Osteoblast (primary cell): ENCODE results near the gene SPRR2G. TPM values are rescaled to one million over a fixed set of nuclear protein-coding genes. Genes with fewer than 3 reads are reported as not detected.
"Not testable (repeated sequence)": the region's sequence is repeated elsewhere in the genome, so short reads cannot be mapped to it uniquely, and the experiment has no call there.

Experiments used
- DNase-seq: peaks from one replicate; pipeline ENCODE4 v3.0.0; 2011; ENCODE audit warnings: low spot score, mixed read lengths; ENCODE audit not compliant: insufficient read length; ENCODE audit errors: missing footprints
- H2AFZ ChIP-seq: 2 replicates; pipeline ENCODE4 v1.6.0; 2011; ENCODE audit warnings: mild to moderate bottlenecking, low read length
- H3K27ac ChIP-seq: 2 replicates; pipeline ENCODE4 v1.5.1; 2011; ENCODE audit warnings: mild to moderate bottlenecking, low read depth, low read length, moderate library complexity
- H3K27me3 ChIP-seq: 2 replicates; pipeline ENCODE4 v1.6.0; 2012; ENCODE audit warnings: mild to moderate bottlenecking, control low read depth, inconsistent platforms, low read length, moderate library complexity; ENCODE audit not compliant: insufficient read depth
- H3K36me3 ChIP-seq: 2 replicates; pipeline ENCODE4 v1.5.1; 2011; ENCODE audit warnings: mild to moderate bottlenecking, low read length, control low read depth, moderate library complexity; ENCODE audit not compliant: insufficient read depth
- H3K4me1 ChIP-seq: 2 replicates; pipeline ENCODE4 v1.5.1; 2011; ENCODE audit warnings: mild to moderate bottlenecking, low read length, control low read depth, moderate library complexity; ENCODE audit not compliant: insufficient read depth
- H3K4me2 ChIP-seq: 2 replicates; pipeline ENCODE4 v1.6.0; 2011; ENCODE audit warnings: mild to moderate bottlenecking, low read length; ENCODE audit not compliant: insufficient read depth
- H3K4me3 ChIP-seq: fragments of 200-600 bp; sonication (generic); 3 replicates; pipeline ENCODE4 v1.5.1; 2012; ENCODE audit warnings: mild to moderate bottlenecking, low read length, inconsistent platforms; ENCODE audit not compliant: insufficient read depth
- H3K79me2 ChIP-seq: 2 replicates; pipeline ENCODE4 v1.6.0; 2012; ENCODE audit warnings: mild to moderate bottlenecking, low read length, control low read depth, inconsistent platforms; ENCODE audit not compliant: insufficient read depth
- H3K9me3 ChIP-seq: 2 replicates; pipeline ENCODE4 v1.5.1; 2011; ENCODE audit warnings: low read depth, low read length, control low read depth
- H4K20me1 ChIP-seq: 2 replicates; pipeline ENCODE4 v1.6.0; 2012; ENCODE audit warnings: mild to moderate bottlenecking, low read length, control low read depth; ENCODE audit not compliant: insufficient read depth
- CTCF ChIP-seq: IDR thresholded peaks from 2 replicates; pipeline ENCODE4 v1.5.1; 2011; ENCODE audit warnings: mild to moderate bottlenecking, low read depth, low read length, moderate library complexity; ENCODE audit errors: extremely low read depth
- total RNA-seq: library from RNA; depleted of rRNA; stranded (reverse); fragments of >200 nt; gene quantifications from 2 replicates; pipeline ENCODE4 v1.2.3, GENCODE V29; 2012

The SPRR2G gene
- total RNA-seq, 1 donor, result not detected

- Histone ChIP-seq H3K9me3 (no peaks in the 10 kb centered on the region), H3K27ac (no peak overlapping the region), H3K4me3 (no peak overlapping the region), H3K4me2 (no peak overlapping the region), H2AFZ (no peak overlapping the region), H3K79me2 (no peaks in the 10 kb centered on the region), H3K27me3 (no peaks in the 10 kb centered on the region), H3K36me3 (no peaks in the 10 kb centered on the region), H3K4me1 (no peaks in the 10 kb centered on the region), H4K20me1 (no peaks in the 10 kb centered on the region)
- DNase-seq, result no peak
- TF ChIP-seq CTCF, result no peak
Measured at GRCh38 chr1:153120945-153121344, 29.7 kb downstream of the SPRR2G start.

GRCh38 chr1:153119491-153119971 lies 31.2 kb downstream of the SPRR2G start:
- H3K27ac ChIP-seq, result no peak overlapping the region
- no peaks in the 10 kb centered on the region for H3K36me3 ChIP-seq
- no peak for DNase-seq
- H3K79me2 ChIP-seq, result no peaks in the 10 kb centered on the region
- no peaks in the 10 kb centered on the region for H4K20me1 ChIP-seq
- H3K4me3 ChIP-seq, result no peak overlapping the region
- H3K27me3 ChIP-seq, result no peaks in the 10 kb centered on the region
- H3K9me3 ChIP-seq, result no peaks in the 10 kb centered on the region
- no peak overlapping the region for H2AFZ ChIP-seq
- TF ChIP-seq CTCF, result no peak
- H3K4me1 ChIP-seq, result no peaks in the 10 kb centered on the region
- no peak overlapping the region for H3K4me2 ChIP-seq

GRCh38 chr1:153115264-153115663 lies 35.4 kb downstream of the SPRR2G start:
- H3K4me1 ChIP-seq, H3K4me3 ChIP-seq, H3K27me3 ChIP-seq, H3K36me3 ChIP-seq, H3K79me2 ChIP-seq, H3K27ac ChIP-seq, H3K4me2 ChIP-seq, H4K20me1 ChIP-seq, H3K9me3 ChIP-seq, H2AFZ ChIP-seq, DNase-seq: not testable (repeated sequence)

- TF ChIP-seq CTCF, result no peak
- H3K27me3 ChIP-seq, result no peaks in the 10 kb centered on the region
- H3K79me2 ChIP-seq, result no peaks in the 10 kb centered on the region
- no peak within 1 kb of the TSS for H2AFZ ChIP-seq
- H3K36me3 ChIP-seq, result no peaks in the 10 kb centered on the region
- H3K4me2 ChIP-seq, result no peak within 1 kb of the TSS
- H3K4me3 ChIP-seq, result no peak within 1 kb of the TSS
- no peak for DNase-seq
- no peaks in the 10 kb centered on the region for H3K9me3 ChIP-seq
- H4K20me1 ChIP-seq, result no peaks in the 10 kb centered on the region
- no peaks in the 10 kb centered on the region for H3K4me1 ChIP-seq
- no peak within 1 kb of the TSS for H3K27ac ChIP-seq
Measured at GRCh38 chr1:153113416-153113815, 37.3 kb downstream of the SPRR2G start, which contains the start of gene SPRR2F. Gene SPRR2F, minus strand, starts transcription at chr1:153113516. Its CDS starts 783 bp downstream, at chr1:153112733.

GRCh38 chr1:153112454-153112853 lies 38.2 kb downstream of the SPRR2G start:
- H3K36me3 ChIP-seq, H3K4me3 ChIP-seq, H3K79me2 ChIP-seq, H3K4me2 ChIP-seq, H3K27me3 ChIP-seq, DNase-seq, H2AFZ ChIP-seq, H3K9me3 ChIP-seq, H3K27ac ChIP-seq, H4K20me1 ChIP-seq, H3K4me1 ChIP-seq: not testable (repeated sequence)
